ENCODE data around the gene DGKH. TPM values are rescaled to one million over a fixed set of nuclear protein-coding genes. Genes with fewer than 3 reads are reported as not detected.

DGKH gene
- total RNA-seq, 4 donors from 2014 or later: 15.0 to 20.8 (median 17.1) TPM

DNA sequence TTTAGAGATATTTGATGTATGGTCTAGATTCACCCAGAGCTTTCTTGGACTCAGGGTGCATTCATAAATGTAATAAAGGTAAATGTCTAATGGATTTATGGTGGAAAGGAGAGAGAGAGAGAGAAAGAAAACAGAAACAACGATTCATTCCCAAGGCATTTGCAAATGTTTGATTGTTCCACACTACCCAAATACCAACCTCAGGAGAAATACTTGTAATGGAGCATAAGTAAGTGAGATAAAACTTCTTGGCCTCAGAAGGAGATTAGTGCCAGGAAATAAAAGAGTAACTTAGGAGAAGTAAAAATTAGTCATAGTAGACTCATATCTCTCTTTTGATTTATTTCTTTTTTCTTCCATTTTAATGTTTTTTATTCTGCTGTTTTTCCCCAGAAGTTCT, 40.6 kb upstream of the DGKH start:
- Histone ChIP-seq H3K4me1 (peaks cover 0 to 10% (median 0%) of the 10 kb centered on the region in 4 donors), H3K27ac (replicated peaks in 1 of 4) (no peak overlapping the region), H3K4me3 (no peak overlapping the region), H3K9me3 (no peaks in the 10 kb centered on the region), H3K36me3 (no peaks in the 10 kb centered on the region), H3K27me3 (no peaks in the 10 kb centered on the region)
- intact Hi-C loops (cut with DNase I): no loop called here
- 83% methylated on average over 1 of the region's 1 CpG for WGBS
- DNase-seq (ENCODE audit: extremely low spot score): no peak
- TF ChIP-seq, protein P1, sequence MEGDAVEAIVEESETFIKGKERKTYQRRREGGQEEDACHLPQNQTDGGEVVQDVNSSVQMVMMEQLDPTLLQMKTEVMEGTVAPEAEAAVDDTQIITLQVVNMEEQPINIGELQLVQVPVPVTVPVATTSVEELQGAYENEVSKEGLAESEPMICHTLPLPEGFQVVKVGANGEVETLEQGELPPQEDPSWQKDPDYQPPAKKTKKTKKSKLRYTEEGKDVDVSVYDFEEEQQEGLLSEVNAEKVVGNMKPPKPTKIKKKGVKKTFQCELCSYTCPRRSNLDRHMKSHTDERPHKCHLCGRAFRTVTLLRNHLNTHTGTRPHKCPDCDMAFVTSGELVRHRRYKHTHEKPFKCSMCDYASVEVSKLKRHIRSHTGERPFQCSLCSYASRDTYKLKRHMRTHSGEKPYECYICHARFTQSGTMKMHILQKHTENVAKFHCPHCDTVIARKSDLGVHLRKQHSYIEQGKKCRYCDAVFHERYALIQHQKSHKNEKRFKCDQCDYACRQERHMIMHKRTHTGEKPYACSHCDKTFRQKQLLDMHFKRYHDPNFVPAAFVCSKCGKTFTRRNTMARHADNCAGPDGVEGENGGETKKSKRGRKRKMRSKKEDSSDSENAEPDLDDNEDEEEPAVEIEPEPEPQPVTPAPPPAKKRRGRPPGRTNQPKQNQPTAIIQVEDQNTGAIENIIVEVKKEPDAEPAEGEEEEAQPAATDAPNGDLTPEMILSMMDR (IDR thresholded peaks at IDR 0.05): no peak
- TF ChIP-seq EP300 (IDR thresholded peaks at IDR 0.05): no peak
- TF ChIP-seq POLR2A (IDR thresholded peaks at IDR 0.05; ENCODE audit: low read depth): no peak
- no peak for TF ChIP-seq POLR2AphosphoS5 (IDR thresholded peaks at IDR 0.05)

DNA sequence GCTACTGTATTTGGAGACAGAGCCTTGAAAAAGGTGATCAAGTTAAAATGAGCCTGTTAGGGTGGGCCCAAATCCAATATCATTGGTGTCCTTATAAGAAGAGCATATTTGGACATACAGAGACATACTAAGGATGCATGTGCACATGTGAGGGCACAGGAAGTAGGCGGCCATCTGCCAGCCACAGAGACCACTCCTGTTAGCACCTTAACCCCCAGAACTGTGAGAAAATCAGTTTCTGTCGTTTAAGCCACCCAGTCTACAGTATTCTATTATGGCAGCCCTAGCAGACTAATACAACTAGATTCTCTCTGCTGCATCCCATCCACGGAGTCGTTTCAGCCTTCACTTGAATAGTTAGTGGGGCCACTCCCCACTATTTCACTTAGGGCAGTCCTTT, 39.4 kb upstream of the DGKH start:
- 91% methylated on average over 4 of the region's 4 CpGs for WGBS

DNA sequence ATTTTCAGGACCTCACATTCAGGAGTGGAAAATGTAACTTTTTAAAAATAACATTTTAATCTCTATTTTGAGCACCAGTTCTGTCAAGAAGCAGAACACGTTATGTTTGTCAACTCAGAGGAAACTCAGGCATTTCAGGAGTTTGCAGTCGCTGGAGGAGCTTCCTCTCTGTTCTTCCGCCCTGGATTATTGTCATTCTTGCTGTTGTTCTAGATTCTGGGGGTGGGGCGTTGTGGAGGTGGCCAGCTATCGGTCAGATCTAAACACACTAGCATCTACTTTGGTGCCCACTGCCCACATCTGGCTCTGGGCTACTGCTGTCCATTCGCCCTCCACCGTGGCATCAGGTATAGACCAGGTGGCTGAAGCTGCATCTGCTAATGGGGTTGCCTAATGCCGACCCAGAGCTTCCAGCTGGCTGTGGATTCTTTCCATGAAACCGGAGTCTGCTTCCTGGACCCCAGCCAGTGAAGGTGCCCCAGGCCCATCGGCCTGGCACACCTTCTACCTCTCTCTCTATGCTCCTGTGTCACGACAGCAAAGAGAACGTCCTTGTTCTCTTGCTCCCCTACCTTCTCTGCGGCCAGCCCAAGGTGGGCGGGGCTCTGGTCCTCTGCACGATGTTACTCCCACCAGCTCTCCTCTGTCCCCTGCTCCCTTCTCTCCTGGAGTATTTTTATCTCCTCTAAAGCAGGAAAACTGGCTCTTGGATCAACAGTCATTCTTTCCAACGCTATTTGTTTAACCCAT, 36.7 kb upstream of the DGKH start:
- peaks cover 0 to 10% (median 0%) of the 10 kb centered on the region in 4 donors for H3K4me1 ChIP-seq
- no peak overlapping the region for H3K27ac ChIP-seq (replicated peaks in 1 of 4)
- no peaks in the 10 kb centered on the region for H3K27me3 ChIP-seq
- intact Hi-C loops (cut with DNase I): no loop called here
- TF ChIP-seq, protein P1 (IDR thresholded peaks at IDR 0.05): no peak
- no peak for TF ChIP-seq POLR2A (IDR thresholded peaks at IDR 0.05; ENCODE audit: low read depth)
- TF ChIP-seq POLR2AphosphoS5 (IDR thresholded peaks at IDR 0.05): no peak
- TF ChIP-seq EP300 (IDR thresholded peaks at IDR 0.05): no peak
- 53% methylated on average over 14 of the region's 16 CpGs for WGBS
- H3K9me3 ChIP-seq: no peaks in the 10 kb centered on the region
- H3K36me3 ChIP-seq: no peaks in the 10 kb centered on the region
- peak; percentile 85 for DNase-seq (ENCODE audit: extremely low spot score)
- peak overlapping the region; percentile 15 to 32 (median 20) for H3K4me3 ChIP-seq

More for the DNA sequence above, 39.4 kb upstream of the DGKH start:
- Histone ChIP-seq H3K36me3 (no peaks in the 10 kb centered on the region), H3K27ac (replicated peaks in 1 of 4) (no peak overlapping the region), H3K9me3 (no peaks in the 10 kb centered on the region), H3K27me3 (no peaks in the 10 kb centered on the region), H3K4me3 (no peak overlapping the region), H3K4me1 (peaks cover 0 to 10% (median 0%) of the 10 kb centered on the region in 4 donors)
- no peak for TF ChIP-seq EP300 (IDR thresholded peaks at IDR 0.05)
- no peak for TF ChIP-seq POLR2A (IDR thresholded peaks at IDR 0.05; ENCODE audit: low read depth)
- TF ChIP-seq POLR2AphosphoS5 (IDR thresholded peaks at IDR 0.05): no peak
- TF ChIP-seq, protein P1 (IDR thresholded peaks at IDR 0.05): no peak
- intact Hi-C loops (cut with DNase I): no loop called here
- peak; percentile 37 for DNase-seq (ENCODE audit: extremely low spot score)

DNA sequence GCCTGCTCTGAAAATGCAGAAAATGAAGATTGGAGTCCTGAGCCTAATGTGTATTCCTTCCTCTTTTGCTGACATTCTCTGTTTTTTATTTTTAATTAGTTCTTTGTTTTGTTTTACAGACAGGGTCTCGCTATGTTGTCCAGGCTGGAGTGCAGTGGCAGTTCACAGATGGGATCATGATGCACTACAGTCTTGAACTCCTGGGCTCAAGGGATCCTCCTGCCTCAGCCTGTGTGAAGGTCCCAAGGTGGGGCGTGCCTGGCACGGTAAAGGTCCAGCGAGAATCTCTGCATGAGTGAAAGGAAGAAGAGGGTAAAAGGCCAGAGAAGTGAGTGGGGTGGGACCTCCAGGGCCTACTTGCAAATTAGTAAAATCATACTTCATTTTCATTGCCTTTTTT, 34.3 kb upstream of the DGKH start:
- intact Hi-C loops (cut with DNase I): no loop called here
- 98% methylated on average over 4 of the region's 4 CpGs for WGBS
- peaks cover 0 to 10% (median 0%) of the 10 kb centered on the region in 4 donors for H3K4me1 ChIP-seq

More for the DNA sequence above, 34.3 kb upstream of the DGKH start:
- H3K9me3 ChIP-seq: no peaks in the 10 kb centered on the region
- H3K27ac ChIP-seq (replicated peaks in 1 of 4): no peak overlapping the region
- peak; percentile 85 for DNase-seq (ENCODE audit: extremely low spot score)
- no peaks in the 10 kb centered on the region for H3K27me3 ChIP-seq
- H3K36me3 ChIP-seq: no peaks in the 10 kb centered on the region
- no peak overlapping the region for H3K4me3 ChIP-seq
- TF ChIP-seq, protein P1 (IDR thresholded peaks at IDR 0.05): no peak
- TF ChIP-seq POLR2AphosphoS5 (IDR thresholded peaks at IDR 0.05): no peak
- no peak for TF ChIP-seq EP300 (IDR thresholded peaks at IDR 0.05)
- no peak for TF ChIP-seq POLR2A (IDR thresholded peaks at IDR 0.05; ENCODE audit: low read depth)

Measured in esophagus muscularis mucosa (tissue), 4 donors.